SK-N-SH treated with all-trans-retinoic acid at 6 μM for 48 hours (cell line): ENCODE data around the gene MLLT6.

Source experiments
- ARNTL ChIP-seq: fragments of 450-650 bp; formaldehyde crosslinking; IDR thresholded peaks from 2 replicates; pipeline ENCODE4 v1.5.0; 2020; ENCODE audit warnings: low read depth, mild to moderate bottlenecking, moderate library complexity, borderline replicate concordance
- ESRRG ChIP-seq: fragments of 250-450 bp; sonication (Bioruptor Pico); IDR thresholded peaks from 2 replicates; pipeline ENCODE4 v1.6.1; 2021; ENCODE audit warnings: mild to moderate bottlenecking
- OSR1 ChIP-seq: fragments of 250-450 bp; sonication (Bioruptor Pico); IDR thresholded peaks from 2 replicates; pipeline ENCODE4 v1.8.0; 2022; ENCODE audit warnings: moderate library complexity, mild to moderate bottlenecking, inconsistent platforms
- RARB ChIP-seq: fragments of 250-450 bp; sonication (Bioruptor Pico); IDR thresholded peaks from 2 replicates; pipeline ENCODE4 v1.8.0; 2021; ENCODE audit warnings: mild to moderate bottlenecking, moderate library complexity
- ZFP3 ChIP-seq: fragments of 250-450 bp; sonication (Bioruptor Pico); IDR thresholded peaks from 2 replicates; pipeline ENCODE4 v1.5.0; 2020; ENCODE audit warnings: mild to moderate bottlenecking, moderate library complexity
- ZFP30 ChIP-seq: fragments of 450-650 bp; formaldehyde crosslinking; IDR thresholded peaks from 2 replicates; pipeline ENCODE4 v1.5.0; 2022; ENCODE audit warnings: mild to moderate bottlenecking, moderate library complexity
- ZNF565 ChIP-seq: fragments of 450-650 bp; formaldehyde crosslinking; conservative IDR thresholded peaks from 2 replicates; pipeline ENCODE4 v1.5.0; 2020; ENCODE audit warnings: low read depth, mild to moderate bottlenecking, moderate library complexity
- TF ChIP-seq, protein P1 (sequence below): fragments of 250-450 bp; sonication (Bioruptor Pico); IDR thresholded peaks from 2 replicates; pipeline ENCODE4 v1.8.0; 2021; ENCODE audit warnings: low read depth, mild to moderate bottlenecking, moderate library complexity, borderline replicate concordance
- TF ChIP-seq, protein P2 (sequence below): fragments of 250-450 bp; sonication (Bioruptor Pico); IDR thresholded peaks from 2 replicates; pipeline ENCODE4 v1.8.0; 2020; ENCODE audit warnings: mild to moderate bottlenecking, moderate library complexity, borderline replicate concordance
- TF ChIP-seq, protein P3 (sequence below): fragments of 250-450 bp; sonication (Bioruptor Pico); IDR thresholded peaks from 2 replicates; pipeline ENCODE4 v1.5.0; 2020; ENCODE audit warnings: mild to moderate bottlenecking, moderate library complexity
- TF ChIP-seq, protein P4 (sequence below): fragments of 250-450 bp; sonication (Bioruptor Pico); IDR thresholded peaks from 2 replicates; pipeline ENCODE4 v1.5.1; 2020; ENCODE audit warnings: low read depth, mild to moderate bottlenecking, moderate library complexity

DNA sequence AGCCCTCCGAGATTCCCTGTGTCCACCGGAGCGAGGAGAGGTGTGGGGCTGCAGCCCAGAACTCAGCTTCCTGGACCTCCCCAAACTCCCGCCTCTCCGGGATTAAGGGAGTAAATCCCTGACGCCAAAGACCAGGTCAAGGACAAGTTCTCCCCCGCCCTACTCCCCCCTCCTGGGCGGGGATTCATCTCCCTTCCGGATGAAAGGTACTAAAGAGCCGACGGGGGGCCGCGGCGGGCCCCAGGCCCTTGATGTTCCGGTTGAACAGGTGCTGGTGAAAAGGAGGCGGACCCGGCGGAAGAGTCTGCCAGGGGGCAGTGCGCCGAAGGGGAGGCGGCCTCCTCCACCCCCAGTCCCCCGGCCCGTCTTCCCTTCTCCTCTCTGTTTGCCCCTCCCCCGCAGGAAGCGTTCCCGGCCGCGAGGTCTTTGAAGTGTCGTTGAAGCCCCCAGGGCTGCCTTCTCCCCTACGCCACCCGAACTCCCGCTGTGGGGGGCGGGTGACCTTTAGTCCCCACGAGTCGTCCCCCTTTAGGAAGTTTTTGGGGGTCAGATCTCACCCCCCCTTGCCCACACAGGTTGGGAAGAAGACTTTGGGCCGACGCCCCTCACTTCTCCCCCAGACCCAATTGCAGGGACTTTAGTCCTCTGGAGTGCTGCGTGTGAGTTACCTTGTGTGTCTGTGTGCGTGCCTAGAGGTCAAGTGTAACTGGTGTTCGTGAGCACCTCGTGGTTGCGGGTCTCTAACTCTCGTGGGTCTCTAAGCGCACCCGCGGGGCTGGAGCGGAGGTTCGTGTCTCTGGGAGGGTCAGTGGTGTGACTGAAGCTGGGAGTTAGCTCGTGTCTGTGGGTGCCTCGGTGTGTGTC lies 1.1 kb upstream of the MLLT6 start:
- TF ChIP-seq ZFP3 (CRISPR knock-in tag) (no peak), ESRRG (CRISPR knock-in tag) (no peak), RARB (no peak), OSR1 (CRISPR knock-in tag) (no peak), ZFP30 (CRISPR knock-in tag) (no peak), ARNTL (CRISPR knock-in tag) (no peak), ZNF565 (CRISPR knock-in tag) (no peak)
- TF ChIP-seq, protein P1, sequence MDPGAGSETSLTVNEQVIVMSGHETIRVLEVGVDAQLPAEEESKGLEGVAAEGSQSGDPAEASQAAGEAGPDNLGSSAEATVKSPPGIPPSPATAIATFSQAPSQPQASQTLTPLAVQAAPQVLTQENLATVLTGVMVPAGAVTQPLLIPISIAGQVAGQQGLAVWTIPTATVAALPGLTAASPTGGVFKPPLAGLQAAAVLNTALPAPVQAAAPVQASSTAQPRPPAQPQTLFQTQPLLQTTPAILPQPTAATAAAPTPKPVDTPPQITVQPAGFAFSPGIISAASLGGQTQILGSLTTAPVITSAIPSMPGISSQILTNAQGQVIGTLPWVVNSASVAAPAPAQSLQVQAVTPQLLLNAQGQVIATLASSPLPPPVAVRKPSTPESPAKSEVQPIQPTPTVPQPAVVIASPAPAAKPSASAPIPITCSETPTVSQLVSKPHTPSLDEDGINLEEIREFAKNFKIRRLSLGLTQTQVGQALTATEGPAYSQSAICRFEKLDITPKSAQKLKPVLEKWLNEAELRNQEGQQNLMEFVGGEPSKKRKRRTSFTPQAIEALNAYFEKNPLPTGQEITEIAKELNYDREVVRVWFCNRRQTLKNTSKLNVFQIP (CRISPR knock-in tag): no peak
- TF ChIP-seq, protein P2, sequence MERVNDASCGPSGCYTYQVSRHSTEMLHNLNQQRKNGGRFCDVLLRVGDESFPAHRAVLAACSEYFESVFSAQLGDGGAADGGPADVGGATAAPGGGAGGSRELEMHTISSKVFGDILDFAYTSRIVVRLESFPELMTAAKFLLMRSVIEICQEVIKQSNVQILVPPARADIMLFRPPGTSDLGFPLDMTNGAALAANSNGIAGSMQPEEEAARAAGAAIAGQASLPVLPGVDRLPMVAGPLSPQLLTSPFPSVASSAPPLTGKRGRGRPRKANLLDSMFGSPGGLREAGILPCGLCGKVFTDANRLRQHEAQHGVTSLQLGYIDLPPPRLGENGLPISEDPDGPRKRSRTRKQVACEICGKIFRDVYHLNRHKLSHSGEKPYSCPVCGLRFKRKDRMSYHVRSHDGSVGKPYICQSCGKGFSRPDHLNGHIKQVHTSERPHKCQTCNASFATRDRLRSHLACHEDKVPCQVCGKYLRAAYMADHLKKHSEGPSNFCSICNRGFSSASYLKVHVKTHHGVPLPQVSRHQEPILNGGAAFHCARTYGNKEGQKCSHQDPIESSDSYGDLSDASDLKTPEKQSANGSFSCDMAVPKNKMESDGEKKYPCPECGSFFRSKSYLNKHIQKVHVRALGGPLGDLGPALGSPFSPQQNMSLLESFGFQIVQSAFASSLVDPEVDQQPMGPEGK: no peak
- TF ChIP-seq, protein P3, sequence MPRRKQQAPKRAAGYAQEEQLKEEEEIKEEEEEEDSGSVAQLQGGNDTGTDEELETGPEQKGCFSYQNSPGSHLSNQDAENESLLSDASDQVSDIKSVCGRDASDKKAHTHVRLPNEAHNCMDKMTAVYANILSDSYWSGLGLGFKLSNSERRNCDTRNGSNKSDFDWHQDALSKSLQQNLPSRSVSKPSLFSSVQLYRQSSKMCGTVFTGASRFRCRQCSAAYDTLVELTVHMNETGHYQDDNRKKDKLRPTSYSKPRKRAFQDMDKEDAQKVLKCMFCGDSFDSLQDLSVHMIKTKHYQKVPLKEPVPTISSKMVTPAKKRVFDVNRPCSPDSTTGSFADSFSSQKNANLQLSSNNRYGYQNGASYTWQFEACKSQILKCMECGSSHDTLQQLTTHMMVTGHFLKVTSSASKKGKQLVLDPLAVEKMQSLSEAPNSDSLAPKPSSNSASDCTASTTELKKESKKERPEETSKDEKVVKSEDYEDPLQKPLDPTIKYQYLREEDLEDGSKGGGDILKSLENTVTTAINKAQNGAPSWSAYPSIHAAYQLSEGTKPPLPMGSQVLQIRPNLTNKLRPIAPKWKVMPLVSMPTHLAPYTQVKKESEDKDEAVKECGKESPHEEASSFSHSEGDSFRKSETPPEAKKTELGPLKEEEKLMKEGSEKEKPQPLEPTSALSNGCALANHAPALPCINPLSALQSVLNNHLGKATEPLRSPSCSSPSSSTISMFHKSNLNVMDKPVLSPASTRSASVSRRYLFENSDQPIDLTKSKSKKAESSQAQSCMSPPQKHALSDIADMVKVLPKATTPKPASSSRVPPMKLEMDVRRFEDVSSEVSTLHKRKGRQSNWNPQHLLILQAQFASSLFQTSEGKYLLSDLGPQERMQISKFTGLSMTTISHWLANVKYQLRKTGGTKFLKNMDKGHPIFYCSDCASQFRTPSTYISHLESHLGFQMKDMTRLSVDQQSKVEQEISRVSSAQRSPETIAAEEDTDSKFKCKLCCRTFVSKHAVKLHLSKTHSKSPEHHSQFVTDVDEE (CRISPR knock-in tag): no peak
- TF ChIP-seq, protein P4, sequence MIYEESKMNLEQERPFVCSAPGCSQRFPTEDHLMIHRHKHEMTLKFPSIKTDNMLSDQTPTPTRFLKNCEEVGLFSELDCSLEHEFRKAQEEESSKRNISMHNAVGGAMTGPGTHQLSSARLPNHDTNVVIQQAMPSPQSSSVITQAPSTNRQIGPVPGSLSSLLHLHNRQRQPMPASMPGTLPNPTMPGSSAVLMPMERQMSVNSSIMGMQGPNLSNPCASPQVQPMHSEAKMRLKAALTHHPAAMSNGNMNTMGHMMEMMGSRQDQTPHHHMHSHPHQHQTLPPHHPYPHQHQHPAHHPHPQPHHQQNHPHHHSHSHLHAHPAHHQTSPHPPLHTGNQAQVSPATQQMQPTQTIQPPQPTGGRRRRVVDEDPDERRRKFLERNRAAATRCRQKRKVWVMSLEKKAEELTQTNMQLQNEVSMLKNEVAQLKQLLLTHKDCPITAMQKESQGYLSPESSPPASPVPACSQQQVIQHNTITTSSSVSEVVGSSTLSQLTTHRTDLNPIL (CRISPR knock-in tag): no peak
